GM12878 (cell line): Measurements from ENCODE around the gene DCC. TPM values are rescaled to one million over a fixed set of nuclear protein-coding genes. Genes with fewer than 3 reads are reported as not detected.
A peak's percentile ranks its signal among the peaks of the same experiment; 100 is the strongest.

Experiments
- ATAC-seq: fragments of 200-7000 bp; cut with Tn5 transposase; 3 replicates; pipeline ENCODE4 v1.9.1; 2020; ENCODE audit warnings: mild to moderate bottlenecking, moderate library complexity
- BruUV-seq: library from RNA; stranded (reverse); fragments of 400-500 nt; replicated peaks from 2 replicates; lab custom pipeline; 2021; lab: Mats Ljungman, UMichigan
- CTCF ChIA-PET: fragments of 300-600 bp; sonication (Branson Sonifier 250); formaldehyde crosslinking; extraction: SDS; loops from one replicate; lab custom pipeline; 2021; ENCODE audit warnings: inconsistent platforms; lab: Yijun Ruan, JAX
- POLR2A ChIA-PET: fragments of 350-600 bp; formaldehyde crosslinking; extraction: SDS; loops from one replicate; lab custom pipeline; 2021; ENCODE audit warnings: inconsistent platforms; lab: Charles Lee
- RAD21 ChIA-PET: fragments of 300-600 bp; sonication (Branson Sonifier 250); formaldehyde crosslinking; loops from one replicate; lab custom pipeline; 2023; ENCODE audit warnings: antibody characterized with exemption; ENCODE audit not compliant: unreplicated experiment; lab: Charles Lee
- SMC1A ChIA-PET: fragments of 300-600 bp; sonication (Branson Sonifier 250); formaldehyde crosslinking; loops from one replicate; lab custom pipeline; 2023; ENCODE audit not compliant: unreplicated experiment, uncharacterized antibody; lab: Charles Lee
- DNase-seq: peaks from one replicate; pipeline ENCODE4 v3.0.0-alpha.2; 2011; ENCODE audit warnings: low read depth, low spot score
- FAIRE-seq: peaks from 3 replicates; lab custom pipeline; 2011; peaks lifted over from hg19 to GRCh38; lab: Jason Lieb, UNC
- H2AFZ ChIP-seq: 2 replicates; pipeline ENCODE4 v1.6.0; 2011; ENCODE audit warnings: low read depth, low read length, control low read depth; ENCODE audit not compliant: control insufficient read depth
- H3K27ac ChIP-seq: 2 replicates; pipeline ENCODE4 v1.5.1; 2011; ENCODE audit warnings: control low read depth; ENCODE audit not compliant: control insufficient read depth, insufficient read depth
- H3K27me3 ChIP-seq, 2 experiments: replicated peaks in 1 of 2; 2 replicates each; pipeline versions ENCODE4 v1.6.0 to v1.6.1; 2011; ENCODE audit warnings: low read length in 1 of 2; ENCODE audit not compliant: control insufficient read depth in 2 of 2, insufficient read depth in 2 of 2
- H3K36me3 ChIP-seq, 2 experiments: 2 replicates each; pipeline ENCODE4 v1.5.1; 2011; ENCODE audit warnings: low read length in 1 of 2; ENCODE audit not compliant: control insufficient read depth in 2 of 2, insufficient read depth in 2 of 2
- H3K4me1 ChIP-seq: 2 replicates; pipeline ENCODE4 v1.6.1; 2011; ENCODE audit warnings: mild to moderate bottlenecking, low read length, moderate library complexity, mixed read lengths; ENCODE audit not compliant: control insufficient read depth, insufficient read depth
- H3K4me2 ChIP-seq: 2 replicates; pipeline ENCODE4 v1.6.0; 2011; ENCODE audit warnings: control low read depth; ENCODE audit not compliant: control insufficient read depth, insufficient read depth
- H3K4me3 ChIP-seq: fragments of 200-600 bp; sonication (generic); 2 replicates; pipeline ENCODE4 v1.5.1; 2016
- H3K79me2 ChIP-seq: 2 replicates; pipeline ENCODE4 v1.6.0; 2011; ENCODE audit warnings: low read length; ENCODE audit not compliant: control insufficient read depth, insufficient read depth
- H3K9ac ChIP-seq: 2 replicates; pipeline ENCODE4 v1.8.0; 2011; ENCODE audit warnings: low read length, control low read depth, mixed read lengths; ENCODE audit not compliant: control insufficient read depth, insufficient read depth
- H3K9me3 ChIP-seq: replicated peaks from 3 replicates; pipeline ENCODE4 v1.5.1; 2011; ENCODE audit warnings: mild to moderate bottlenecking, low read length; ENCODE audit not compliant: control insufficient read depth, insufficient read depth
- H4K20me1 ChIP-seq: 2 replicates; pipeline ENCODE4 v1.6.0; 2011; ENCODE audit not compliant: control insufficient read depth, insufficient read depth
- CREB1 ChIP-seq: IDR thresholded peaks from 2 replicates; pipeline ENCODE4 v1.6.1; 2012; ENCODE audit warnings: low read depth, mild to moderate bottlenecking, inconsistent platforms
- EED ChIP-seq: sonication (generic); IDR thresholded peaks from 2 replicates; pipeline ENCODE4 v1.6.1; 2016; ENCODE audit warnings: antibody characterized with exemption, low read depth
- EZH2 ChIP-seq: IDR thresholded peaks from 2 replicates; pipeline ENCODE4 v1.6.1; 2012; ENCODE audit warnings: low read depth, mild to moderate bottlenecking, control low read depth, inconsistent platforms, low read length, borderline replicate concordance; ENCODE audit not compliant: control insufficient read depth
- FOXK2 ChIP-seq: fragments of 450-650 bp; IDR thresholded peaks from 2 replicates; pipeline ENCODE4 v1.6.1; 2017; ENCODE audit warnings: mild to moderate bottlenecking, moderate library complexity
- FOXM1 ChIP-seq: IDR thresholded peaks from 2 replicates; pipeline ENCODE4 v1.6.1; 2012; ENCODE audit warnings: low read depth, mild to moderate bottlenecking, inconsistent platforms, low read length, moderate library complexity
- GABPA ChIP-seq: IDR thresholded peaks from 2 replicates; pipeline ENCODE4 v1.6.1; 2014; ENCODE audit warnings: antibody characterized with exemption, low read depth, mild to moderate bottlenecking, inconsistent platforms
- MEF2B ChIP-seq: fragments of 450-650 bp; IDR thresholded peaks from 2 replicates; pipeline ENCODE4 v1.6.1; 2018; ENCODE audit warnings: mild to moderate bottlenecking, moderate library complexity; ENCODE audit not compliant: partially characterized antibody, poor library complexity, severe bottlenecking
- NFXL1 ChIP-seq: fragments of 450-650 bp; IDR thresholded peaks from 2 replicates; pipeline ENCODE4 v1.6.1; 2017; ENCODE audit warnings: antibody characterized with exemption, mild to moderate bottlenecking, borderline replicate concordance
- RAD21 ChIP-seq: IDR thresholded peaks from 2 replicates; pipeline ENCODE4 v1.6.1; 2011; ENCODE audit warnings: mild to moderate bottlenecking, low read depth, low read length, moderate library complexity; ENCODE audit not compliant: insufficient read depth
- RAD51 ChIP-seq: fragments of 450-650 bp; IDR thresholded peaks from 2 replicates; pipeline ENCODE4 v1.6.1; 2016; ENCODE audit warnings: moderate library complexity, mild to moderate bottlenecking, inconsistent platforms
- RFX5 ChIP-seq: IDR thresholded peaks from 2 replicates; pipeline ENCODE4 v1.6.1; 2011; ENCODE audit warnings: low read depth, low read length, improper control_type of control experiment
- WGBS: methylation state at CpG from one replicate; pipeline ENCODE4 v1.1.6; 2016; ENCODE audit warnings: low lambda C conversion rate; ENCODE audit not compliant: insufficient replicate concordance, insufficient coverage; ENCODE audit errors: missing lambda C conversion rate; 5-methylcytosine and 5-hydroxymethylcytosine counted together
- in situ Hi-C: fragments of 300-500 bp; cut with MboI; formaldehyde crosslinking; loops from 9 replicates; pipeline ENCODE4 v1.14.3; 2018; ENCODE audit warnings: mixed read lengths
- intact Hi-C: fragments of 100-400 bp; cut with micrococcal nuclease; formaldehyde crosslinking; loops from one replicate; pipeline ENCODE4 v1.14.2; 2022; ENCODE audit not compliant: unreplicated experiment
- polyA plus RNA-seq, 11 experiments: library from polyadenylated mRNA; depleted of rRNA in 4 of 11; unstranded in 6 of 11; stranded (reverse) in 5 of 11; fragments of >200 nt; fragmentation: Nextera tagmentation in 4 of 11; fragmentation: Illumina TruSeq in 1 of 11; extraction: Ambion mirVana in 4 of 11; extraction: Trizol in 1 of 11; gene quantifications; 1 replicate in 1 of 11; 2 replicates in 10 of 11; pipeline versions ENCODE4 v1.2.1 to v1.2.3, GENCODE V29; 2011 to 2016; ENCODE audit warnings: inconsistent platforms in 2 of 11, missing spikeins in 2 of 11, low read depth in 1 of 11
- total RNA-seq, 4 experiments: library from RNA; depleted of rRNA in 3 of 4; stranded (reverse); fragments of >200 nt in 3 of 4; fragmentation: Illumina TruSeq in 1 of 4; extraction: Trizol in 1 of 4; gene quantifications; 2 replicates each; pipeline versions ENCODE4 v1.2.1 to v1.2.3, GENCODE V29; 2013 to 2021
- TF ChIP-seq, protein P1 (sequence below): fragments of 450-650 bp; IDR thresholded peaks from 2 replicates; pipeline ENCODE4 v1.6.1; 2017; ENCODE audit warnings: low read depth, mild to moderate bottlenecking, moderate library complexity
- TF ChIP-seq, protein P2 (sequence below), 3 experiments: IDR thresholded peaks in 2 of 3; conservative IDR thresholded peaks in 1 of 3; 2 replicates each; pipeline ENCODE4 v1.5.1; 2011; ENCODE audit warnings: low read depth in 3 of 3, low read length in 3 of 3, mild to moderate bottlenecking in 3 of 3, control low read depth in 2 of 3, moderate library complexity in 2 of 3, inconsistent platforms in 1 of 3, mixed read lengths in 1 of 3; ENCODE audit not compliant: control insufficient read depth in 2 of 3, insufficient read depth in 1 of 3; ENCODE audit errors: extremely low read depth in 1 of 3

DCC gene
- total and polyA plus RNA-seq, 10 of the 15 experiments (the other 5 are each of a cell fraction or from before 2014, with no cell fraction given): 0.01 TPM; not detected in 9

DNA sequence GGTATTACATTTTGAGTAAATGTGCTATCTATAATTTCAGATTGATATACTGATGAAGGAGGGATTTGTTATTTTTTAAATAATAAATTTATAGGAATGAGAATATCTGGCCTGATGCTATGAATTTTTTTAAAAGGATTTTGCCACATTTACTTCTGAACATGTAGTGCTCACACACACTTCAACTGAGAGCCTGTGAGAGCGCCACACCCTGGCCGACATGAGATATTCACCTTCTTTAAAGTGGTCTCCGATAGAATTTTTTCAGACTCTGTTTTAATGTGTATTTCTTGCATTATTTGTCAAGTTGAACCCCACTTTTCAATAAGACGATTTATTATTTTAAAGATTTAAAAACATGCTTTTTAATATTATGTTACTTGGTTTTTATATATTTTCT, 813.3 kb downstream of the DCC start:
- RAD21 ChIA-PET: no interaction called here
- WGBS: 29% methylated on average over 4 of the region's 4 CpGs
- H3K27me3 ChIP-seq: no peaks in the 10 kb centered on the region
- FAIRE-seq (no peak), DNase-seq (no peak), ATAC-seq (peak; percentile 57; the same call in 1 of the 3 replicates)
- H3K9me3 ChIP-seq: no peaks in the 10 kb centered on the region
- in situ Hi-C loops (no loop called here), intact Hi-C loops (loop anchor here (10.0 kb wide), 1 partner anchor 1528 kb away; no protein-coding TSS in a partner anchor)
- H3K4me1 ChIP-seq: no peaks in the 10 kb centered on the region
- POLR2A ChIA-PET: no interaction called here
- no peak overlapping the region for H3K4me3 ChIP-seq
- CTCF ChIA-PET: interaction anchor here (0.6 to 2.0 kb wide), 4 partner anchors 10 to 1484 kb away, joined by 3 to 11 read pairs (median 7); no protein-coding TSS in a partner anchor
- no peak overlapping the region for H2AFZ ChIP-seq
- no peaks in the 10 kb centered on the region for H3K79me2 ChIP-seq
- no peak overlapping the region for H3K4me2 ChIP-seq
- SMC1A ChIA-PET: interaction anchor here (3.1 kb wide), 1 partner anchor 1485 kb away, joined by 10 read pairs; no protein-coding TSS in a partner anchor
- TF ChIP-seq, protein P1, sequence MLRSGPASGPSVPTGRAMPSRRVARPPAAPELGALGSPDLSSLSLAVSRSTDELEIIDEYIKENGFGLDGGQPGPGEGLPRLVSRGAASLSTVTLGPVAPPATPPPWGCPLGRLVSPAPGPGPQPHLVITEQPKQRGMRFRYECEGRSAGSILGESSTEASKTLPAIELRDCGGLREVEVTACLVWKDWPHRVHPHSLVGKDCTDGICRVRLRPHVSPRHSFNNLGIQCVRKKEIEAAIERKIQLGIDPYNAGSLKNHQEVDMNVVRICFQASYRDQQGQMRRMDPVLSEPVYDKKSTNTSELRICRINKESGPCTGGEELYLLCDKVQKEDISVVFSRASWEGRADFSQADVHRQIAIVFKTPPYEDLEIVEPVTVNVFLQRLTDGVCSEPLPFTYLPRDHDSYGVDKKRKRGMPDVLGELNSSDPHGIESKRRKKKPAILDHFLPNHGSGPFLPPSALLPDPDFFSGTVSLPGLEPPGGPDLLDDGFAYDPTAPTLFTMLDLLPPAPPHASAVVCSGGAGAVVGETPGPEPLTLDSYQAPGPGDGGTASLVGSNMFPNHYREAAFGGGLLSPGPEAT: no peak
- no peak for TF ChIP-seq FOXM1
- no peak for TF ChIP-seq NFXL1
- no peak for TF ChIP-seq EED
- peak; percentile 16; the same call in 1 of the 2 replicates for TF ChIP-seq RAD21
- no peak for TF ChIP-seq RFX5
- TF ChIP-seq EZH2: no peak
- TF ChIP-seq MEF2B: no peak
- TF ChIP-seq GABPA: no peak
- TF ChIP-seq, protein P2, sequence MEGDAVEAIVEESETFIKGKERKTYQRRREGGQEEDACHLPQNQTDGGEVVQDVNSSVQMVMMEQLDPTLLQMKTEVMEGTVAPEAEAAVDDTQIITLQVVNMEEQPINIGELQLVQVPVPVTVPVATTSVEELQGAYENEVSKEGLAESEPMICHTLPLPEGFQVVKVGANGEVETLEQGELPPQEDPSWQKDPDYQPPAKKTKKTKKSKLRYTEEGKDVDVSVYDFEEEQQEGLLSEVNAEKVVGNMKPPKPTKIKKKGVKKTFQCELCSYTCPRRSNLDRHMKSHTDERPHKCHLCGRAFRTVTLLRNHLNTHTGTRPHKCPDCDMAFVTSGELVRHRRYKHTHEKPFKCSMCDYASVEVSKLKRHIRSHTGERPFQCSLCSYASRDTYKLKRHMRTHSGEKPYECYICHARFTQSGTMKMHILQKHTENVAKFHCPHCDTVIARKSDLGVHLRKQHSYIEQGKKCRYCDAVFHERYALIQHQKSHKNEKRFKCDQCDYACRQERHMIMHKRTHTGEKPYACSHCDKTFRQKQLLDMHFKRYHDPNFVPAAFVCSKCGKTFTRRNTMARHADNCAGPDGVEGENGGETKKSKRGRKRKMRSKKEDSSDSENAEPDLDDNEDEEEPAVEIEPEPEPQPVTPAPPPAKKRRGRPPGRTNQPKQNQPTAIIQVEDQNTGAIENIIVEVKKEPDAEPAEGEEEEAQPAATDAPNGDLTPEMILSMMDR (IDR thresholded peaks at IDR 0.05 in 2 of 3, conservative IDR thresholded peaks at IDR 0.05 in 1 of 3; ENCODE audit: control insufficient read depth in 2 of 3, extremely low read depth in 1 of 3, insufficient read depth in 1 of 3, low read depth in 3 of 3, low read length in 3 of 3): peak; percentile 27 to 49 (median 32); a peak in 2 of 6 replicates
- no peak for TF ChIP-seq CREB1
- no peak for TF ChIP-seq FOXK2
- no peak for TF ChIP-seq RAD51
- no peak overlapping the region for H3K9ac ChIP-seq
- no peak overlapping the region for H3K27ac ChIP-seq
- BruUV-seq: no TSS peak
- no peaks in the 10 kb centered on the region for H4K20me1 ChIP-seq
- no peaks in the 10 kb centered on the region for H3K36me3 ChIP-seq
